ENCODE results near the gene AJUBA.

DNA sequence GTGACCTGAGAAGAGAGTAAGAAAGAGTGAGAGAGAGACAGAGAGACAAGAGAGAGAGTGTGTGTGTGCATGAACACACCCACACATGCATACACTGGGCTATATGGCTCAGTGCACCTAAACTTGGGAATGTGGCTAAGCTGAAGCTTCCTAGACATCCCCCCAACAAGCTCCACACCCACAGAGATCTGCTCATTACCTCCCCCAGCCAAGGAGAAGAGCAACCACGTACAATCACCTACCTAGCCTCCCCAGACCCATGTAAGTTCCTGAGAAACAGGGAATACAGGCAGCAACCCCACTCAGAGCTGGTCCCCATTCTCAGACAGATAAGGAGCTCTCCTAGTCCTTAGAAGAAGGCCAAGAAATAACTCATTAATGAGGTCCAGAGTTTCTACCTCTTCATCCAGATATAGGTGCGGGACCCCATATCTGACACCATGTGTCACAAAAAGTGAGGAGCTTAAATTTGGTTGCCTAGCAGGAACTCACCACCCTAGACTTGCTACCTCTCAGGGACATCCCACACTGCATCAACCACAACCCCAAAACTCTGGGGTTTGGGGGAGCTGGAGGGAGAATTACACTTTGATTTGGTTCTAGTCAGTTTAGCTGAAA is 9.9 kb downstream of the AJUBA start:
- TF ChIP-seq, protein P1, sequence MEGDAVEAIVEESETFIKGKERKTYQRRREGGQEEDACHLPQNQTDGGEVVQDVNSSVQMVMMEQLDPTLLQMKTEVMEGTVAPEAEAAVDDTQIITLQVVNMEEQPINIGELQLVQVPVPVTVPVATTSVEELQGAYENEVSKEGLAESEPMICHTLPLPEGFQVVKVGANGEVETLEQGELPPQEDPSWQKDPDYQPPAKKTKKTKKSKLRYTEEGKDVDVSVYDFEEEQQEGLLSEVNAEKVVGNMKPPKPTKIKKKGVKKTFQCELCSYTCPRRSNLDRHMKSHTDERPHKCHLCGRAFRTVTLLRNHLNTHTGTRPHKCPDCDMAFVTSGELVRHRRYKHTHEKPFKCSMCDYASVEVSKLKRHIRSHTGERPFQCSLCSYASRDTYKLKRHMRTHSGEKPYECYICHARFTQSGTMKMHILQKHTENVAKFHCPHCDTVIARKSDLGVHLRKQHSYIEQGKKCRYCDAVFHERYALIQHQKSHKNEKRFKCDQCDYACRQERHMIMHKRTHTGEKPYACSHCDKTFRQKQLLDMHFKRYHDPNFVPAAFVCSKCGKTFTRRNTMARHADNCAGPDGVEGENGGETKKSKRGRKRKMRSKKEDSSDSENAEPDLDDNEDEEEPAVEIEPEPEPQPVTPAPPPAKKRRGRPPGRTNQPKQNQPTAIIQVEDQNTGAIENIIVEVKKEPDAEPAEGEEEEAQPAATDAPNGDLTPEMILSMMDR (IDR thresholded peaks at IDR 0.05): no peak
- TF ChIP-seq EP300 (IDR thresholded peaks at IDR 0.05): no peak
- no peak for TF ChIP-seq POLR2A (IDR thresholded peaks at IDR 0.05)
- TF ChIP-seq POLR2AphosphoS5 (IDR thresholded peaks at IDR 0.05): no peak

All from sigmoid colon (tissue), 4 donors.